B cell (primary cell): ENCODE measurements around the gene TIMM44. TPM values are rescaled to one million over a fixed set of nuclear protein-coding genes. Genes with fewer than 3 reads are reported as not detected.

ENCODE experiments used
- ATAC-seq: fragments of 200-7000 bp; cut with Tn5 transposase; one replicate; pipeline ENCODE4 v1.10.0; 2021; ENCODE audit warnings: low read depth, mild to moderate bottlenecking, moderate number of reproducible peaks, moderate library complexity
- CTCF ChIA-PET: fragments of 350-600 bp; sonication (Branson Sonifier 250); formaldehyde crosslinking; loops from one replicate; lab custom pipeline; 2021; ENCODE audit warnings: antibody characterized with exemption, inconsistent platforms; lab: Charles Lee
- POLR2A ChIA-PET: fragments of 350-600 bp; sonication (Branson Sonifier 250); formaldehyde crosslinking; loops from one replicate; lab custom pipeline; 2021; ENCODE audit warnings: antibody characterized with exemption; lab: Charles Lee
- DNase-seq: peaks from one replicate; pipeline ENCODE4 v3.0.0; 2013
- H2AFZ ChIP-seq: 2 replicates; pipeline ENCODE4 v1.6.1; 2012; ENCODE audit warnings: mild to moderate bottlenecking, low read depth, low read length; ENCODE audit not compliant: insufficient read depth, poor library complexity, severe bottlenecking
- H3K27ac ChIP-seq, 2 donors: 1 replicate in 1 of 2; 2 replicates in 1 of 2; pipeline ENCODE4 v1.5.1; 2012 to 2013; ENCODE audit warnings: low read length in 2 of 2, mild to moderate bottlenecking in 2 of 2, moderate library complexity in 1 of 2
- H3K27me3 ChIP-seq, 4 experiments: fragments of 200-600 bp in 1 of 4; sonication (generic) in 1 of 4; replicated peaks in 1 of 4; 1 replicate in 2 of 4; 2 replicates in 2 of 4; pipeline versions ENCODE4 v1.6.1 to v1.7.0; 2013 to 2016; ENCODE audit warnings: low read length in 3 of 4, mild to moderate bottlenecking in 2 of 4, mixed read lengths in 1 of 4, moderate library complexity in 1 of 4; ENCODE audit not compliant: insufficient read depth in 4 of 4, control insufficient read depth in 3 of 4; ENCODE audit errors: control extremely low read depth in 1 of 4
- H3K36me3 ChIP-seq, 2 experiments: replicated peaks in 1 of 2; 1 replicate in 1 of 2; 2 replicates in 1 of 2; pipeline versions ENCODE4 v1.6.1 to v1.7.1; 2013; ENCODE audit warnings: low read length in 1 of 2; ENCODE audit not compliant: insufficient read depth in 2 of 2, control insufficient read depth in 1 of 2; ENCODE audit errors: control extremely low read depth in 1 of 2, extremely low read depth in 1 of 2
- H3K4me1 ChIP-seq, 2 donors: fragments of 200-600 bp in 1 of 2; sonication (generic) in 1 of 2; 1 replicate in 1 of 2; 2 replicates in 1 of 2; pipeline versions ENCODE4 v1.5.1 to v1.6.1; 2013 to 2017; ENCODE audit warnings: low read length in 2 of 2; ENCODE audit not compliant: control insufficient read depth in 2 of 2, insufficient read depth in 2 of 2
- H3K4me2 ChIP-seq: replicated peaks from 2 replicates; pipeline ENCODE3; 2012; ENCODE audit warnings: mild to moderate bottlenecking, low read depth, low read length; ENCODE audit not compliant: poor library complexity, severe bottlenecking
- H3K4me3 ChIP-seq, 5 experiments: fragments of 200-600 bp in 1 of 5; sonication (generic) in 1 of 5; 1 replicate in 3 of 5; 2 replicates in 2 of 5; pipeline versions ENCODE4 v1.5.1 to v1.7.0; 2011 to 2016; ENCODE audit warnings: low read length in 4 of 5, mild to moderate bottlenecking in 4 of 5, low read depth in 2 of 5, control low read depth in 1 of 5, moderate library complexity in 1 of 5; ENCODE audit not compliant: insufficient read depth in 1 of 5; ENCODE audit errors: control extremely low read depth in 1 of 5, extremely low read depth in 1 of 5
- H3K79me2 ChIP-seq: fragments of 200-600 bp; sonication (generic); one replicate; pipeline ENCODE4 v1.6.0; 2016; ENCODE audit warnings: low read length; ENCODE audit not compliant: control insufficient read depth, insufficient read depth
- H3K9ac ChIP-seq: fragments of 200-600 bp; sonication (generic); 2 replicates; pipeline ENCODE4 v1.6.1; 2017; ENCODE audit warnings: mild to moderate bottlenecking, low read length, moderate library complexity
- H3K9me3 ChIP-seq, 3 donors: one replicate each; pipeline versions ENCODE4 v1.6.1 to v1.7.1; 2013; ENCODE audit warnings: low read length in 2 of 3; ENCODE audit not compliant: control insufficient read depth in 2 of 3, insufficient read depth in 1 of 3; ENCODE audit errors: control extremely low read depth in 1 of 3
- H4K20me1 ChIP-seq: 2 replicates; pipeline ENCODE4 v1.6.0; 2012; ENCODE audit warnings: mild to moderate bottlenecking, low read length; ENCODE audit not compliant: insufficient read depth, control insufficient read depth, poor library complexity, severe bottlenecking
- H3K27ac Mint-ChIP-seq: one replicate; pipeline ENCODE4 v1.8.0; 2021; ENCODE audit warnings: mixed read lengths
- H3K27me3 Mint-ChIP-seq: one replicate; pipeline ENCODE4 v1.8.0; 2021; ENCODE audit warnings: mixed read lengths
- H3K4me1 Mint-ChIP-seq: one replicate; pipeline ENCODE4 v1.8.0; 2021; ENCODE audit warnings: mixed read lengths
- H3K4me3 Mint-ChIP-seq: one replicate; pipeline ENCODE4 v1.8.0; 2021; ENCODE audit warnings: mixed read lengths
- H3K9me3 Mint-ChIP-seq: one replicate; pipeline ENCODE4 v1.8.0; 2022; ENCODE audit warnings: mixed read lengths; ENCODE audit not compliant: insufficient read depth
- EZH2 ChIP-seq: IDR thresholded peaks from 2 replicates; pipeline ENCODE4 v1.6.1; 2012; ENCODE audit warnings: borderline replicate concordance, low read depth, mild to moderate bottlenecking, moderate library complexity, low read length; ENCODE audit not compliant: insufficient read depth, poor library complexity, severe bottlenecking
- WGBS: methylation state at CpG from one replicate; pipeline ENCODE4 v1.1.5; 2013; ENCODE audit warnings: missing lambda C conversion rate; ENCODE audit not compliant: insufficient coverage; 5-methylcytosine and 5-hydroxymethylcytosine counted together
- intact Hi-C: fragments of 100-400 bp; cut with micrococcal nuclease; formaldehyde crosslinking; loops from one replicate; pipeline ENCODE4 v1.10.0; 2022
- polyA plus RNA-seq: library from polyadenylated mRNA; depleted of rRNA; stranded (reverse); fragments of >200 nt; gene quantifications from 2 replicates; pipeline ENCODE4 v1.2.3, GENCODE V29; 2012
- total RNA-seq, 2 donors: library from RNA; stranded (reverse); fragments of 120-200 nt in 1 of 2; gene quantifications; 1 replicate in 1 of 2; 2 replicates in 1 of 2; pipeline versions ENCODE4 v1.2.3 to v1.2.4, GENCODE V29; 2013 to 2022
- TF ChIP-seq, protein P1 (sequence below): fragments of 200-600 bp; IDR thresholded peaks from one replicate; pipeline ENCODE4 v1.8.0; 2022; ENCODE audit warnings: antibody characterized with exemption, mild to moderate bottlenecking

TIMM44 gene
- total and polyA plus RNA-seq, 2 donors (not counting 1 experiment from before 2014, with no cell fraction given), result 48.9 to 66.5 TPM

DNA sequence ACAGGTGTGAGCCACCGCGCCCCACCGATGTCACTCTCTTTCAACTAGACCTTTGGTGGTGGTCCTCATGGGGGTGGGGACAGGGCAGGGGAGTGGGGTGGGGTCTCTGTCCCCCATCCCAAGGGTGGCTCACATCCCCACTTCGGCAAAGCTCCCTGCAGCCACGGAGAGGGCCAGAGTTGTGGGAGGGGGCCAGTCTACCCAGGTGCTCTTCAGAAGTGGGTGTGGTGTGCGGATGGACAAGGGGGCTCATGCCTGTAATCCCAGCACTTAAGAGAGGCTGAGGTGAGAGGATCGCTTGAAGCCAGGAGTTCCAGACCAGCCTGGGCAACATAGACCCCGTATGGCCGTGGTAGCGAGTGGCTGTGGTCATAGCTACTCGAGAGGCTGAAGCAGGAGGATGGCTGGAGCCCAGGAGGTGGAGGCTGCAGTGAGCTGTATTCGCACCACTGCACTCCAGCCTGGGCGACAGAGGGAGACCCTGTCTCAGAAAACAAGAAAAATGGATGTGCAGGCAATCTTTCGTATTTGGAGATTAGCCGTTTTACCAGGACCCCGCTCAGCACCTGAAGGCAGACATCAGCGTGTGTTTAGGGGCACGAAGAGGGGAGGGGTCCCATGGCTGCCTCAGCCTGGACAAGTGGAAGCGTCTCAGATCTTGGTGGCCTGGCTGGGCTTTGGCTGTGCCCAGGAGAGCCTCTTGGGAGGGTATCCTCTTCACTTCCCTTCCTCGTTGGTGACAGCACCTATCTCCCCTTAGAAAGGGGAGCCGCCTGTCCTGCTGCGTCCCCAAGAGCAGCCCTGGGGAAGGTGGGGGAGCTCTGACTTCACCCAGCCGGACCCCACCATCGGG is 28.0 kb downstream of the TIMM44 start:
- peak overlapping the region; percentile 52 for H3K9ac ChIP-seq
- peaks cover 55% of the 10 kb centered on the region for H4K20me1 ChIP-seq
- no peak overlapping the region for H3K27ac ChIP-seq
- DNase-seq (peak; percentile 42), ATAC-seq (no peak)
- WGBS, result 49% methylated on average over 20 of the region's 24 CpGs
- H3K27me3 Mint-ChIP-seq, result peaks cover 24% of the 10 kb centered on the region
- H3K4me3 ChIP-seq, result peak overlapping the region in 4 of 5 experiments; percentile 18 to 48 (median 30)
- H3K9me3 ChIP-seq, result peaks cover 0 to 28% (median 0%) of the 10 kb centered on the region in 3 donors
- H3K27ac Mint-ChIP-seq, result peak overlapping the region; percentile 67
- ChIA-PET POLR2A (interaction anchor here (0.5 to 1.7 kb wide), 2 partner anchors 12 to 263 kb away, joined by 3 to 6 read pairs; partner anchors contain the start of gene MAP2K7), CTCF (interaction anchor here (3.7 kb wide), 1 partner anchor 29 kb away, joined by 21 read pairs; the partner anchor contains the start of gene TIMM44)
- H3K4me3 Mint-ChIP-seq, result peak overlapping the region; percentile 68
- H3K9me3 Mint-ChIP-seq, result no peaks in the 10 kb centered on the region
- peaks cover 3% of the 10 kb centered on the region for H3K79me2 ChIP-seq
- peak overlapping the region; percentile 87 for H3K4me2 ChIP-seq
- H3K4me1 ChIP-seq, result peaks cover 44 to 47% of the 10 kb centered on the region in 2 donors
- peaks cover 29% of the 10 kb centered on the region for H3K4me1 Mint-ChIP-seq
- intact Hi-C loops, result no loop called here
- H3K36me3 ChIP-seq, result peaks cover 3 to 18% of the 10 kb centered on the region in 2 experiments
- peak overlapping the region; percentile 44 for H2AFZ ChIP-seq
- TF ChIP-seq EZH2, result no peak
- TF ChIP-seq, protein P1, sequence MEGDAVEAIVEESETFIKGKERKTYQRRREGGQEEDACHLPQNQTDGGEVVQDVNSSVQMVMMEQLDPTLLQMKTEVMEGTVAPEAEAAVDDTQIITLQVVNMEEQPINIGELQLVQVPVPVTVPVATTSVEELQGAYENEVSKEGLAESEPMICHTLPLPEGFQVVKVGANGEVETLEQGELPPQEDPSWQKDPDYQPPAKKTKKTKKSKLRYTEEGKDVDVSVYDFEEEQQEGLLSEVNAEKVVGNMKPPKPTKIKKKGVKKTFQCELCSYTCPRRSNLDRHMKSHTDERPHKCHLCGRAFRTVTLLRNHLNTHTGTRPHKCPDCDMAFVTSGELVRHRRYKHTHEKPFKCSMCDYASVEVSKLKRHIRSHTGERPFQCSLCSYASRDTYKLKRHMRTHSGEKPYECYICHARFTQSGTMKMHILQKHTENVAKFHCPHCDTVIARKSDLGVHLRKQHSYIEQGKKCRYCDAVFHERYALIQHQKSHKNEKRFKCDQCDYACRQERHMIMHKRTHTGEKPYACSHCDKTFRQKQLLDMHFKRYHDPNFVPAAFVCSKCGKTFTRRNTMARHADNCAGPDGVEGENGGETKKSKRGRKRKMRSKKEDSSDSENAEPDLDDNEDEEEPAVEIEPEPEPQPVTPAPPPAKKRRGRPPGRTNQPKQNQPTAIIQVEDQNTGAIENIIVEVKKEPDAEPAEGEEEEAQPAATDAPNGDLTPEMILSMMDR, result no peak
- H3K27me3 ChIP-seq, result peaks cover 0 to 47% (median 25%) of the 10 kb centered on the region in 4 experiments

DNA sequence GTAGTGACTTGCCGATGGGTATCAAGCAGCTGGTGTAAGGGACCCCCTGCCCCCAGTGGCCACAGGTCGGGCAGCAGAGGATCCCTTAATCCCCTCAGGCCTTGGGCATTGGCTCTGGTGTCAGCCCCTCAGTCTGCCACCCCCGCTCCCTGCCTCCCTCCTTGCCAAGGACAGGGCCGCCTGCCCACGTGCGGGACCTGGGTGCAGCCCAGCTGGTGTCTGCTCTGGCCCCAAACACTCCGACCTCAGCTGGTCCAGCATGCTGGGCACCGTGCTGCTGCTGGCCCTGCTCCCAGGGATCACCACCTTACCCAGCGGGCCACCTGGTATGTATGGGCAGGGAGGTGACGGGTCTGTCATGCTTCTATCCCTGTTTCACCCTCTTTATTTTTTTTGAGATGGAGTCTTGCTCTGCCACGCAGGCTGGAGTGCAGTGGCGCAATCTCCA is 28.8 kb downstream of the TIMM44 start, which contains the start of gene TGFBR3L:
TSS of gene TGFBR3L (plus strand) at position 233 of the 448 bp plus-strand sequence.
- H3K27me3 Mint-ChIP-seq, result peaks cover 18% of the 10 kb centered on the region
- intact Hi-C loops, result no loop called here
- no peak within 1 kb of the TSS for H2AFZ ChIP-seq
- ChIA-PET POLR2A (no interaction called here), CTCF (interaction anchor here (3.7 kb wide), 1 partner anchor 30 kb away, joined by 21 read pairs; the partner anchor contains the start of gene TIMM44)
- H3K9ac ChIP-seq, result no peak within 1 kb of the TSS
- TF ChIP-seq, protein P1, result no peak
- no peak for TF ChIP-seq EZH2
- peaks cover 3% of the 10 kb centered on the region for H3K79me2 ChIP-seq
- no peaks in the 10 kb centered on the region for H3K9me3 Mint-ChIP-seq
- H3K4me1 ChIP-seq, result peaks cover 40 to 44% of the 10 kb centered on the region in 2 donors
- H3K4me3 Mint-ChIP-seq, result peak within 1 kb of the TSS; percentile 68
- H3K27ac ChIP-seq, result no peak within 1 kb of the TSS
- peaks cover 23% of the 10 kb centered on the region for H3K4me1 Mint-ChIP-seq
- H3K4me2 ChIP-seq, result peak within 1 kb of the TSS; percentile 87
- peaks cover 64% of the 10 kb centered on the region for H4K20me1 ChIP-seq
- peaks cover 0 to 45% (median 24%) of the 10 kb centered on the region in 4 experiments for H3K27me3 ChIP-seq
- H3K9me3 ChIP-seq, result peaks cover 0 to 25% (median 0%) of the 10 kb centered on the region in 3 donors
- H3K27ac Mint-ChIP-seq, result peak within 1 kb of the TSS; percentile 67
- peaks cover 3 to 26% of the 10 kb centered on the region in 2 experiments for H3K36me3 ChIP-seq
- DNase-seq (no peak), ATAC-seq (no peak)
- 87% methylated on average over 9 of the region's 12 CpGs for WGBS
- H3K4me3 ChIP-seq, result no peak within 1 kb of the TSS
